A549 (cell line): ENCODE measurements around the gene LRG1. TPM values are rescaled to one million over a fixed set of nuclear protein-coding genes. Genes with fewer than 3 reads are reported as not detected.

ENCODE experiments used
- ATAC-seq, 2 experiments: fragments of 200-7000 bp in 1 of 2; fragments of >200 bp in 1 of 2; cut with Nextera tagmentation in 1 of 2; cut with Tn5 transposase in 1 of 2; 3 replicates each; pipeline versions ENCODE4 v1.8.0 to v1.9.1; 2018 to 2020; ENCODE audit warnings: mild to moderate bottlenecking in 1 of 2, moderate library complexity in 1 of 2
- CTCF ChIA-PET: fragments of 300-600 bp; sonication (Branson Sonifier 250); formaldehyde crosslinking; extraction: SDS; loops from one replicate; lab custom pipeline; 2021; ENCODE audit warnings: antibody characterized with exemption, inconsistent platforms; lab: Yijun Ruan, JAX
- POLR2A ChIA-PET: fragments of 350-600 bp; formaldehyde crosslinking; extraction: SDS; loops from one replicate; lab custom pipeline; 2021; ENCODE audit warnings: antibody characterized with exemption, inconsistent platforms; lab: Yijun Ruan, JAX
- DNase-seq, 2 experiments: peaks; one replicate each; pipeline versions ENCODE4 v3.0.0 to v3.0.0-alpha.2; 2011 to 2016; ENCODE audit warnings: low read depth in 1 of 2, low spot score in 1 of 2
- FAIRE-seq: peaks from 2 replicates; lab custom pipeline; 2011; peaks lifted over from hg19 to GRCh38; lab: Jason Lieb, UNC
- H3K27ac ChIP-seq, 2 experiments: fragments of >200 bp; sonication (Bioruptor Twin); formaldehyde crosslinking; 3 replicates each; pipeline ENCODE4 v1.5.1; 2016 to 2017
- H3K4me1 ChIP-seq: fragments of >200 bp; sonication (Bioruptor Twin); formaldehyde crosslinking; 3 replicates; pipeline ENCODE4 v1.6.1; 2016
- H3K4me2 ChIP-seq: fragments of >200 bp; sonication (Bioruptor Twin); formaldehyde crosslinking; 3 replicates; pipeline ENCODE4 v1.6.1; 2016
- H3K4me3 ChIP-seq: fragments of >200 bp; sonication (Bioruptor Twin); formaldehyde crosslinking; 3 replicates; pipeline ENCODE4 v1.5.1; 2016
- H3K9me3 ChIP-seq: fragments of >200 bp; sonication (Bioruptor Twin); formaldehyde crosslinking; 3 replicates; pipeline ENCODE4 v1.6.1; 2016
- BCL3 ChIP-seq: fragments of >200 bp; sonication (Bioruptor Twin); formaldehyde crosslinking; IDR thresholded peaks from 3 replicates; pipeline ENCODE4 v1.6.1; 2016
- CBX8 ChIP-seq: fragments of 200-600 bp; sonication (generic); IDR thresholded peaks from 2 replicates; pipeline ENCODE4 v1.6.1; 2016
- CHD2 ChIP-seq: fragments of 150-350 bp; IDR thresholded peaks from 2 replicates; pipeline ENCODE4 v1.6.1; 2014; ENCODE audit warnings: low read length; ENCODE audit not compliant: partially characterized antibody
- CHD4 ChIP-seq: fragments of 200-600 bp; sonication (generic); IDR thresholded peaks from 2 replicates; pipeline ENCODE4 v1.6.1; 2016; ENCODE audit warnings: antibody characterized with exemption, mild to moderate bottlenecking, borderline replicate concordance
- EHMT2 ChIP-seq: fragments of 200-600 bp; sonication (generic); IDR thresholded peaks from 2 replicates; pipeline ENCODE4 v1.6.1; 2016; ENCODE audit warnings: antibody characterized with exemption, low read depth, mild to moderate bottlenecking, moderate library complexity
- ELK1 ChIP-seq: fragments of 150-350 bp; IDR thresholded peaks from 2 replicates; pipeline ENCODE4 v1.6.1; 2014; ENCODE audit warnings: low read depth, mild to moderate bottlenecking, low read length
- ESRRA ChIP-seq: fragments of 150-350 bp; IDR thresholded peaks from 2 replicates; pipeline ENCODE4 v1.6.1; 2014; ENCODE audit warnings: mild to moderate bottlenecking, low read length, borderline replicate concordance
- FOSB ChIP-seq: fragments of 250-450 bp; sonication (Bioruptor Pico); IDR thresholded peaks from 2 replicates; pipeline ENCODE4 v1.5.0; 2020; ENCODE audit warnings: mild to moderate bottlenecking, moderate library complexity
- GATA3 ChIP-seq: IDR thresholded peaks from 2 replicates; pipeline ENCODE4 v1.6.1; 2012; ENCODE audit warnings: borderline replicate concordance
- HEYL ChIP-seq: fragments of 250-450 bp; sonication (Bioruptor Pico); IDR thresholded peaks from 2 replicates; pipeline ENCODE4 v1.8.0; 2021; ENCODE audit warnings: mild to moderate bottlenecking, moderate library complexity
- HMGXB4 ChIP-seq: fragments of 250-450 bp; sonication (Bioruptor Pico); IDR thresholded peaks from 2 replicates; pipeline ENCODE4 v1.5.0; 2021; ENCODE audit warnings: mild to moderate bottlenecking, moderate library complexity, borderline replicate concordance
- HOXB13 ChIP-seq: fragments of 250-450 bp; sonication (Bioruptor Pico); IDR thresholded peaks from 2 replicates; pipeline ENCODE4 v1.5.0; 2020; ENCODE audit warnings: low read depth, mild to moderate bottlenecking, moderate library complexity
- JUNB ChIP-seq: fragments of >200 bp; sonication (Bioruptor Twin); formaldehyde crosslinking; IDR thresholded peaks from 2 replicates; pipeline ENCODE4 v1.6.1; 2016
- KDM1A ChIP-seq: fragments of 200-600 bp; sonication (generic); IDR thresholded peaks from 2 replicates; pipeline ENCODE4 v1.6.1; 2016; ENCODE audit warnings: low read depth, mild to moderate bottlenecking
- KDM5A ChIP-seq: fragments of 200-600 bp; sonication (generic); IDR thresholded peaks from 2 replicates; pipeline ENCODE4 v1.6.1; 2016; ENCODE audit warnings: antibody characterized with exemption, mild to moderate bottlenecking
- MAZ ChIP-seq: fragments of 150-350 bp; IDR thresholded peaks from 2 replicates; pipeline ENCODE4 v1.6.1; 2014; ENCODE audit warnings: antibody characterized with exemption, low read depth, low read length, borderline replicate concordance
- POLR2AphosphoS2 ChIP-seq: conservative IDR thresholded peaks from 2 replicates; pipeline ENCODE4 v1.6.1; 2012; ENCODE audit warnings: low read length, improper control_type of control experiment, inconsistent platforms
- RARB ChIP-seq: fragments of 250-450 bp; sonication (Bioruptor Pico); IDR thresholded peaks from 2 replicates; pipeline ENCODE4 v1.8.0; 2021; ENCODE audit warnings: mild to moderate bottlenecking, moderate library complexity
- REST ChIP-seq: fragments of 200-600 bp; sonication (generic); IDR thresholded peaks from 2 replicates; pipeline ENCODE4 v1.6.1; 2016; ENCODE audit warnings: antibody characterized with exemption, mild to moderate bottlenecking, moderate library complexity
- RFX5 ChIP-seq: fragments of 450-650 bp; IDR thresholded peaks from 2 replicates; pipeline ENCODE4 v1.7.1; 2014; ENCODE audit warnings: antibody characterized with exemption, mild to moderate bottlenecking, moderate library complexity
- SREBF2 ChIP-seq: fragments of 450-650 bp; IDR thresholded peaks from 2 replicates; pipeline ENCODE4 v1.6.1; 2014; ENCODE audit warnings: mild to moderate bottlenecking, moderate library complexity
- TFCP2L1 ChIP-seq: fragments of 250-450 bp; sonication (Bioruptor Pico); IDR thresholded peaks from 2 replicates; pipeline ENCODE4 v1.5.0; 2021; ENCODE audit warnings: mild to moderate bottlenecking
- TP53 ChIP-seq: fragments of 250-450 bp; sonication (Bioruptor Pico); IDR thresholded peaks from 2 replicates; pipeline ENCODE4 v1.5.0; 2021; ENCODE audit warnings: mild to moderate bottlenecking, moderate library complexity
- USF2 ChIP-seq: fragments of 450-650 bp; IDR thresholded peaks from 2 replicates; pipeline ENCODE4 v1.6.1; 2014; ENCODE audit warnings: antibody characterized with exemption
- ZC3H11A ChIP-seq: fragments of 450-650 bp; IDR thresholded peaks from 2 replicates; pipeline ENCODE4 v1.6.1; 2014; ENCODE audit warnings: antibody characterized with exemption, mild to moderate bottlenecking
- ZSCAN20 ChIP-seq: fragments of 250-450 bp; sonication (Bioruptor Pico); IDR thresholded peaks from 2 replicates; pipeline ENCODE4 v1.8.0; 2022; ENCODE audit warnings: mild to moderate bottlenecking, moderate library complexity
- WGBS: methylation state at CpG from one replicate; pipeline ENCODE4 v1.1.6; 2017; ENCODE audit errors: missing lambda C conversion rate; 5-methylcytosine and 5-hydroxymethylcytosine counted together
- polyA plus RNA-seq, 4 experiments: library from polyadenylated mRNA; depleted of rRNA in 3 of 4; stranded (reverse); fragments of >200 nt; fragmentation: RNase III in 1 of 4; extraction: RNeasy Plus Mini Kit Qiagen cat#74134 plus additional on column Dnase treatment in 1 of 4; gene quantifications; 2 replicates in 3 of 4; 3 replicates in 1 of 4; pipeline ENCODE4 v1.2.3, GENCODE V29; 2011 to 2017

The LRG1 gene
- polyA plus RNA-seq, 2 of the 4 experiments (the other 2 are of a cell fraction): 0.18 TPM; not detected in 1

GRCh38 chr19:4587527-4587926 is 47.7 kb upstream of the LRG1 start:
- Histone ChIP-seq H3K4me1 (peaks cover 16% of the 10 kb centered on the region), H3K9me3 (no peaks in the 10 kb centered on the region), H3K4me3 (no peak overlapping the region), H3K27ac (no peak overlapping the region), H3K4me2 (no peak overlapping the region)
- ChIA-PET CTCF (interaction anchor here (1.0 to 11.7 kb wide), 4 partner anchors 10 to 138 kb away, joined by 3 to 97 read pairs (median 15); no protein-coding TSS in a partner anchor), POLR2A (no interaction called here)
- TF ChIP-seq KDM5A (no peak), POLR2AphosphoS2 (no peak), HEYL (no peak), CHD2 (no peak), SREBF2 (no peak), ELK1 (no peak), KDM1A (no peak), GATA3 (no peak), ESRRA (no peak), EHMT2 (no peak), RFX5 (no peak), REST (no peak)
- ATAC-seq (no peak), DNase-seq (no peak), FAIRE-seq (no peak)
- WGBS: 83% methylated on average over 6 of the region's 6 CpGs

GRCh38 chr19:4586691-4587090 is 46.9 kb upstream of the LRG1 start:
- ChIA-PET CTCF (interaction anchor here (1.0 to 11.7 kb wide), 4 partner anchors 9 to 138 kb away, joined by 3 to 97 read pairs (median 15); no protein-coding TSS in a partner anchor), POLR2A (no interaction called here)
- no peak for FAIRE-seq

More at GRCh38 chr19:4586691-4587090, 46.9 kb upstream of the LRG1 start:
- Histone ChIP-seq H3K9me3 (no peaks in the 10 kb centered on the region), H3K4me3 (no peak overlapping the region), H3K4me2 (no peak overlapping the region), H3K27ac (no peak overlapping the region), H3K4me1 (peaks cover 16% of the 10 kb centered on the region)
- TF ChIP-seq MAZ (no peak), ZSCAN20 (CRISPR knock-in tag) (no peak), KDM1A (no peak), ELK1 (no peak), CBX8 (no peak), JUNB (no peak), EHMT2 (no peak), BCL3 (no peak), HMGXB4 (CRISPR knock-in tag) (no peak), TP53 (CRISPR knock-in tag) (no peak), USF2 (no peak), CHD4 (no peak), FOSB (CRISPR knock-in tag) (no peak), HOXB13 (no peak), RFX5 (no peak), TFCP2L1 (CRISPR knock-in tag) (no peak), RARB (CRISPR knock-in tag) (no peak), ZC3H11A (no peak)
- DNase-seq (no peak), ATAC-seq (no peak)
- WGBS: 81% methylated on average over 6 of the region's 6 CpGs
